HCT116 (cell line): ENCODE results near the gene PAOX. TPM values are rescaled to one million over a fixed set of nuclear protein-coding genes. Genes with fewer than 3 reads are reported as not detected.
A peak's percentile ranks its signal among the peaks of the same experiment; 100 is the strongest.

Source experiments
- ATAC-seq: fragments of 200-7000 bp; cut with Tn5 transposase; 2 replicates; pipeline ENCODE4 v1.9.1; 2020; ENCODE audit warnings: mild to moderate bottlenecking, moderate library complexity
- BruUV-seq: library from RNA; stranded (reverse); fragments of 400-500 nt; replicated peaks from 2 replicates; lab custom pipeline; 2021; lab: Mats Ljungman, UMichigan
- CTCF ChIA-PET: fragments of 300-600 bp; sonication (Branson Sonifier 250); formaldehyde crosslinking; loops from one replicate; lab custom pipeline; 2021; ENCODE audit warnings: antibody characterized with exemption; lab: Charles Lee
- POLR2A ChIA-PET: fragments of 300-600, 350-600 bp; sonication (Branson Sonifier 250); formaldehyde crosslinking; loops from one replicate; lab custom pipeline; 2021; ENCODE audit warnings: antibody characterized with exemption; lab: Charles Lee
- RAD21 ChIA-PET, 2 experiments: fragments of 300-600 bp; sonication (Branson Sonifier 250); formaldehyde crosslinking; loops; one replicate each; lab custom pipeline; 2023; ENCODE audit warnings: low total read pairs in 2 of 2; ENCODE audit not compliant: uncharacterized antibody in 2 of 2, unreplicated experiment in 2 of 2, low non-redundant PET in 1 of 2; lab: Charles Lee
- DNase-seq: peaks from one replicate; pipeline ENCODE4 v3.0.0-alpha.2; 2010; ENCODE audit warnings: low read depth, low spot score
- H2AFZ ChIP-seq: fragments of 200-600 bp; shearing (Covaris generic), sonication (generic); 2 replicates; pipeline ENCODE4 v1.6.1; 2017; ENCODE audit warnings: low read depth, mixed run types, mixed read lengths, antibody characterized with exemption, low read length; ENCODE audit not compliant: poor library complexity, severe bottlenecking
- H3K27ac ChIP-seq: 2 replicates; pipeline ENCODE4 v1.5.1; 2012; ENCODE audit warnings: low read depth, low read length
- H3K27me3 ChIP-seq: fragments of 200-600 bp; sonication (generic); 2 replicates; pipeline ENCODE4 v1.6.1; 2016; ENCODE audit warnings: mixed run types, low read length, mixed read lengths; ENCODE audit not compliant: insufficient read depth
- H3K36me3 ChIP-seq, 2 experiments: fragments of 200-500 bp in 1 of 2; fragments of 200-600 bp in 1 of 2; sonication (Bioruptor generic) in 1 of 2; sonication (generic) in 1 of 2; 2 replicates each; pipeline versions ENCODE4 v1.5.1 to v1.6.1; 2014 to 2016; ENCODE audit warnings: low read length in 2 of 2, inconsistent platforms in 1 of 2, mixed read lengths in 1 of 2, mixed run types in 1 of 2; ENCODE audit not compliant: insufficient read depth in 2 of 2, control insufficient read depth in 1 of 2
- H3K4me1 ChIP-seq, 2 experiments: fragments of 200-600 bp in 1 of 2; sonication (generic) in 1 of 2; 2 replicates each; pipeline versions ENCODE4 v1.5.1 to v1.6.1; 2012 to 2017; ENCODE audit warnings: low read length in 2 of 2, inconsistent platforms in 1 of 2, mild to moderate bottlenecking in 1 of 2, mixed read lengths in 1 of 2, mixed run types in 1 of 2, moderate library complexity in 1 of 2; ENCODE audit not compliant: insufficient read depth in 2 of 2, control insufficient read depth in 1 of 2
- H3K4me2 ChIP-seq: fragments of 200-600 bp; sonication (generic); 2 replicates; pipeline ENCODE4 v1.6.1; 2017; ENCODE audit warnings: mixed run types, low read length, mixed read lengths
- H3K4me3 ChIP-seq, 2 experiments: fragments of 200-600 bp in 1 of 2; sonication (generic) in 1 of 2; replicated peaks in 1 of 2; 2 replicates each; pipeline ENCODE4 v1.5.1; 2011 to 2016; ENCODE audit warnings: low read length in 2 of 2, control low read depth in 1 of 2, low read depth in 1 of 2, mild to moderate bottlenecking in 1 of 2, mixed read lengths in 1 of 2, mixed run types in 1 of 2
- H3K79me2 ChIP-seq: fragments of 200-600 bp; sonication (generic); 2 replicates; pipeline ENCODE4 v1.6.1; 2017; ENCODE audit warnings: mild to moderate bottlenecking, mixed run types, low read length, moderate library complexity, mixed read lengths; ENCODE audit not compliant: insufficient read depth
- H3K9ac ChIP-seq: fragments of 200-600 bp; sonication (generic); 2 replicates; pipeline ENCODE4 v1.6.1; 2016; ENCODE audit warnings: low read length, mixed read lengths
- H3K9me2 ChIP-seq: fragments of 200-600 bp; sonication (generic), shearing (Covaris generic); 2 replicates; pipeline ENCODE4 v1.6.1; 2017; ENCODE audit warnings: mixed run types, mild to moderate bottlenecking, moderate library complexity; ENCODE audit not compliant: insufficient read depth
- H3K9me3 ChIP-seq, 2 experiments: fragments of 200-500 bp in 1 of 2; fragments of 200-600 bp in 1 of 2; sonication (Bioruptor generic) in 1 of 2; sonication (generic) in 1 of 2; 2 replicates each; pipeline ENCODE4 v1.6.1; 2014 to 2017; ENCODE audit warnings: low read length in 2 of 2, mixed read lengths in 2 of 2, inconsistent platforms in 1 of 2, low read depth in 1 of 2, mild to moderate bottlenecking in 1 of 2, mixed run types in 1 of 2, moderate library complexity in 1 of 2; ENCODE audit not compliant: control insufficient read depth in 1 of 2, insufficient read depth in 1 of 2
- H4K20me1 ChIP-seq: fragments of 200-600 bp; sonication (generic), shearing (Covaris generic); 2 replicates; pipeline ENCODE4 v1.6.1; 2017; ENCODE audit warnings: mixed run types, mild to moderate bottlenecking, moderate library complexity; ENCODE audit not compliant: insufficient read depth
- CTCF ChIP-seq, 3 experiments: fragments of 200-600 bp in 1 of 3; sonication (generic) in 1 of 3; IDR thresholded peaks in 2 of 3; conservative IDR thresholded peaks in 1 of 3; 2 replicates each; pipeline ENCODE4 v1.5.1; 2012 to 2017; ENCODE audit warnings: low read depth in 2 of 3, low read length in 2 of 3, antibody characterized with exemption in 1 of 3, borderline replicate concordance in 1 of 3, control low read depth in 1 of 3, mild to moderate bottlenecking in 1 of 3, mixed read lengths in 1 of 3, mixed run types in 1 of 3, moderate library complexity in 1 of 3; ENCODE audit not compliant: insufficient read depth in 1 of 3
- EZH2 ChIP-seq: fragments of 200-600 bp; sonication (generic); IDR thresholded peaks from 2 replicates; pipeline ENCODE4 v1.6.1; 2017; ENCODE audit warnings: antibody characterized with exemption, mixed run types
- RAD21 ChIP-seq: IDR thresholded peaks from 2 replicates; pipeline ENCODE4 v1.6.1; 2012; ENCODE audit warnings: low read depth, mild to moderate bottlenecking
- intact Hi-C: fragments of 100-400 bp; cut with micrococcal nuclease; formaldehyde crosslinking; loops from 2 replicates; pipeline ENCODE4 v1.10.0; 2022
- total RNA-seq: library from RNA; stranded (reverse); gene quantifications from one replicate; pipeline ENCODE4 v1.2.1, GENCODE V29; 2021; ENCODE audit not compliant: unreplicated experiment

PAOX gene
- total RNA-seq, 1 experiment from 2014 or later: 3.5 TPM

DNA sequence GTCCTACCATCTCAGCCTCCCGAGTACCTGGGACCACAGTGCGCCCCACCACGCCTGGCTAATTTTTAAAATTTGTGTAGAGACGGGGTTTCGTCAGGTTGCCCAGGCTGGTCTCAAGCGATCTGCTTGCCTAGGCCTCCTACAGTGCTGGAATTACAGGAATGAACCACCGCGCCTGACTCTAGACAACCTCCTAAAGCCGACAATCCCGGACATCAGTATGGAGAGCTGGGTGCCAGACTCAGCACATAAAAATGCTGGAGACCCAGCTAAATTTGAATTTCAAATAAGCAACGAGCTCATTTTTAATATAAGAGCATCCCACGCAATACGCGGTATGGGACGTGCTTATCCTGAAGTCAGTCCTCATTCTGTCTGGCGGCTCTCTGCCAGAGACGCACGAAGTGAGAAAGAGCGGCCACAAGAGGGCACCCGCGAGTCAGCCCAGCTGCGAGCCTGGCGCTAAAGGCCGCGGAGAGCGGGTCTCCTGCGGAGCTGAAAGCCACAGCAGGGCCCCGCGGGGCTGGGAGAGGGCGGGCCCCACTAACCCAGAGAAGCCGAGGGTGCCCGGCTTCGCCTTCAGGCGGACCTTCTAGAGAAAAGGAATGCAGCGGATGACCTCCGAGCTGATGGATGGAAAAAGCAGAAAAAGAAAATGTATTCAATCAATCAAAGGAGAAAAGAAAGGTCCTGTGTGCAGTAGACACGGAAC lies 49.4 kb upstream of the PAOX start:
- intact Hi-C loops: no loop called here
- Histone ChIP-seq H3K79me2 (no peaks in the 10 kb centered on the region), H3K9me3 (no peaks in the 10 kb centered on the region), H3K9ac (no peak overlapping the region), H3K4me2 (peak overlapping the region; percentile 61), H3K27me3 (no peaks in the 10 kb centered on the region), H3K4me1 (peaks cover 3 to 16% of the 10 kb centered on the region in 2 experiments)
- CTCF ChIA-PET: interaction anchor here (1.0 to 2.3 kb wide), 7 partner anchors 11 to 191 kb away, joined by 3 to 6 read pairs (median 5); partner anchors contain the start of genes FUOM and PRAP1
- ATAC-seq (peak; percentile 91), DNase-seq (no peak)
- BruUV-seq: no TSS peak
- TF ChIP-seq EZH2 (no peak), RAD21 (peak; percentile 72), CTCF (IDR thresholded peaks at IDR 0.05 in 2 of 3, conservative IDR thresholded peaks at IDR 0.05 in 1 of 3; ENCODE audit: borderline replicate concordance in 1 of 3, insufficient read depth in 1 of 3, low read depth in 2 of 3, low read length in 2 of 3) (peak; percentile 66 to 73 (median 70))
- TF ChIP-seq, all 23 proteins: peak for 2
- Histone ChIP-seq H3K4me3 (peak overlapping the region in 1 of 2 experiments; percentile 26; a peak in 2 of 4 replicates), H3K36me3 (no peaks in the 10 kb centered on the region), H4K20me1 (no peaks in the 10 kb centered on the region), H3K9me2 (no peaks in the 10 kb centered on the region), H2AFZ (no peak overlapping the region), H3K27ac (no peak overlapping the region)
- ChIA-PET POLR2A (interaction anchor here (0.7 kb wide), 1 partner anchor 21 kb away, joined by 3 read pairs; no protein-coding TSS in a partner anchor), RAD21 (interaction anchor here in 1 of 2 experiments (0.6 kb wide), 1 partner anchor 109 kb away, joined by 3 read pairs; no protein-coding TSS in a partner anchor)
